ENCODE results near the gene LSR.
"Not testable (repeated sequence)": the region's sequence is repeated elsewhere in the genome, so short reads cannot be mapped to it uniquely, and the experiment has no call there.

LSR gene

DNA sequence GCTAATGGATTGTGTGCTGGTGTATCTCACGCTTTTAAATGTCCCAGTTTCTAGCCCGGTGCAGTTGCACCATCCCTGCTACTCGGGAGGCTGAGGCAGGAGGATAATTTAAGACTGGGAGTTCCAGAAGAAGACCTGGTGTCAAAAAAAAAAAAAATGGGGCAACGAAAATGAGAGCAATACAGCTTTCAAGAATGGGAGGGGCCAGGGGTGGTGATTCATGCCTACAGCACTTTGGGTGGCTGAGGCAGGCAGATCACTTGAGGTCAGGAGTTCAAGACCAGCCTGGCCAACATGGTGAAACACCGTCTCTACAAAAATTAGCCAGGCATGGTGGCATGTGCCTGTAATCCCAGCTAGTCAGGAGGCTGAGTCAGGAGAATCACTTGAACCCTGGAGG lies 37.3 kb downstream of the LSR start:
- DNase-seq (ENCODE audit: low spot score): not testable (repeated sequence)

GRCh38 chr19:35287713-35288112 lies 38.9 kb downstream of the LSR start:
- no peak for DNase-seq (ENCODE audit: low spot score)

DNA sequence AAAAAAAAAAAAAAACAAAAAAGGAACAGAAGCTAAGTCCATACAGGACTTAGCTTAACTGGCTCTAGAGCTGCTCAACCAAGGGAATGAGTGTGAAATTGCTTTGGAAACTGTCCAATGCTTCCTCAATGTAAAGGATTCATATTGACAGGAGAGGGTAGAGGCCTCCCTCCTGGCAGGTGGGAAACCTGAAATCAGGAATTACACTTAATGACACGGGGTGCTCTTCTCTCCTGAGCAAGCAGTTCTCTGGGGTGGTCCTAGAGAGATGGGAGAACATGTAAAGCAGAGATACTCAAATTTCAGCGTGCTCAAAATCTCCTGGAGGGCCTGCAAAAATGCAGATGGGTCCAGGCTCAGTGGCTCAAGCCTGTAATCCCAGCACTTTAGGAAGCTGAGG lies 39.5 kb downstream of the LSR start:
- no peak for DNase-seq (ENCODE audit: low spot score)

DNA sequence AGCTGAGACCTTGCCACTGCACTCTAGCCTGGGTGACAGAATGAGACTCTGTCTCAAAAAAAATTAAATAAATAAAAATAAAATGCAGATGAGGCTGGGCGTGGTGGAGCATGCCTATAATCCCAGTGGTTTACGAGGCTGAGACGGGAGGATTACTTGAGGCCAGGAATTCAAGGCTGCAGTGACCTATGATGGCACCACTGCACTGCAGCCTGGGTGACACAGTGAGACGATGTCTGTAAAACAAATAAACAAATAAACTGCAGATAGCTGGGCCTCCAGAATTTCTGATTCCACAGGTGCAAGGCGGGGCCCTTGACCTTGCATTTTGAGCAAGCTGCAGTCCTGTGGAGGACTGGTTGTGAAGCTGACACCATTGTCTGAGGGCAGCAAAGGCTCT lies 40.1 kb downstream of the LSR start:
- no peak for DNase-seq (ENCODE audit: low spot score)

DNA sequence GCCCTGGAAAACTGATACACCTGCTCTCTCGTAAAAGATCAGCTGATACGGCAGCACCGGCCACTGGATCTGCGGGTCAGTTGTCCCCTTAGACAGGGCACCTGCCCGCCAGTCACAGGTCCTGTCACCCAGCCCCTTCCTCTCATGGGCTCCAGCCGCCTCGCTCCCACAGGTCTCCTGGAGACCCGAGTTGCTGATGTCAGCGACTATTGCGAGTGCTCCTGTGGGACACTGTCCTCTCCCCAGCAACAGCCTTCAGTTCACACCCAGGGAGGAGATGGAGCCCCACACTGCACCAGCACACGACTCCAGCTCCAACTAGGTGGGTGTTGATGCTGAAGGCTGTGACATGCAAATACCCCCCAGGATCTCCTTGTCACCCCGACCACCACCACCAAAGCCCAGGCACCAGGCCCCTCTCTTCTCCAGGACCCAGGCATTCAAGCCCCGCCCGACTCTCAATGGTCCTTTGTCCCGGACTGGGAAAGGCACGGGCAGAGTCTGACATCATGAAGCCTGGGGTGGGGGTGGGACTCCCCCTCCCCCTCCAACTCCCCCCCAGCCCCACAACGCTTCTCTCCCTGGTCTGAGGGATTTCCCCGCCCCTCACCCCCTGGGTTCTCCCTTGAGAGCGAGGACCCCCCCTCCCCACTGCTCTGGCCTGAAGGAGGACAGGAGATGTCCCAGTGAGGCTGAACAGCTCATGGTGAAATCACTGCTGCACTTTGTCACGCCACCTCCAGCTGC lies 41.8 kb downstream of the LSR start:
- DNase-seq (ENCODE audit: low spot score): no peak

- no peak for DNase-seq (ENCODE audit: low spot score)
Observed at GRCh38 chr19:35291259-35291658, 42.5 kb downstream of the LSR start.

DNA sequence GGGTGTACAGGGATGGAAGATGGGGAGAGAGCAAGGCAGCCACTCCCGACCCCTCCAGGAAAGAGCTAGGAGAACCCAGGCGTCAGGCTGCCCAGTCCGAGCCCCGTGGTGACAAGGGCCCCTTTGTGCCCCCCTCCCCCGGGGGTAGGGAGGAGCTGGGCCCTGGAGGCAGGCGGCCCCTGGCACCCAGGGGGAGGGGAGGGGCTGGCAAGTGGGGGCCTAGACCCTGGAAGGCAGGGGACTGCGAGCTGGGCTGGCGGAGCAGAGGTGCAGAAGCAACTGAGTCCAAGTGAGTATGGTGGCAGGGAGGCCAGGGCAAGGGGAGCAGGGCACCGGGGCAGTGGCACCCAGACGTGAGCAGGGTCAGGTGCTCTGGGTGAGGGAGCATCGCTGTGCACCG lies 43.1 kb downstream of the LSR start, which contains the start of gene MAG:
Gene MAG, plus strand, starts transcription at position 246 of the 400 bp plus-strand sequence. CDS start 3,248 bp downstream, outside the sequence.
- DNase-seq (ENCODE audit: low spot score): no peak

DNA sequence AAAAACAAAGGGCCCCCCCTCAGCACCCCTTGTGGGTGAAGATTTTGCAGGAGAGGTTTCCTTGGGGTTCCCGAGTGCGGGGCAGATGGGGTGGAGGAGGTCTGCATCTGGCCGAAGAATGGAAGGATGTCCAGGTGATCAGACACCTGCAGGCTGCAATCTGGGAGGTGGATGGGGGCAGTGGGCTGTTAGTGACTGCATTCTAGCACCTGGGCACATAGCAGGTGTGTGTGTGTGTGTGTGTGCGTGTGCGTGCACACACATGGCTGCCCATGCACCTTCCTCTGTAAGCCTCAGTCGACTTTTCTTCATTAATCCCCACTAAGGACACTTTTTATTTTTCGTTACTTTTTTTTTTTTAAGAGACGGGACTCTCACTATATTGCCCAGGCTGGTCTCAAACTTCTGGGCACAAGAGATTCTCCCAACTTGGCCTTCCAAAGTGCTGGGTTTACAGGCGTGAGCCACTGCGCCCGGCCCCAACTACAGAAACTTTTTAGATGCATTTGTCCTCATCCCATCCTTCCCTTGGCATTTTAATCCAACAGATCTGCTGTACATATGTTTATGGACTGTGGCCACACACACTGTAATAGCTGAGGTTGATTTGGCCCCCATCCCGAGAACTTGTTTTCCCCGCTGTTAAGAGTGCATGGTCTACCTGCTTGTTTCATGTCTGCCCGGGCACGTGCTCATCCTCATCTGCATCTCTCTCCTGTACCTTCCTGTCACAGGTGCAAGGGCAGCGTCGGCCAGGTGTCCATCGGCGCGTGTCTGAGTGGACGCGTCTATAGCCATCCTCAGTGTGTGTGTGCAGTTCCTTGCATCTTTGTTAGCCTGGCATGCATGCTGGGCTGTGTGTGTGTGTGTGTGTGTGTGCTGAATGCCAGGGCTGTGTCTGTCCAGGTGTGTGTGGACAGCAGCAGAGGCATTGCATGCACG lies 43.9 kb downstream of the LSR start:
- no peak for DNase-seq (ENCODE audit: low spot score)

DNA sequence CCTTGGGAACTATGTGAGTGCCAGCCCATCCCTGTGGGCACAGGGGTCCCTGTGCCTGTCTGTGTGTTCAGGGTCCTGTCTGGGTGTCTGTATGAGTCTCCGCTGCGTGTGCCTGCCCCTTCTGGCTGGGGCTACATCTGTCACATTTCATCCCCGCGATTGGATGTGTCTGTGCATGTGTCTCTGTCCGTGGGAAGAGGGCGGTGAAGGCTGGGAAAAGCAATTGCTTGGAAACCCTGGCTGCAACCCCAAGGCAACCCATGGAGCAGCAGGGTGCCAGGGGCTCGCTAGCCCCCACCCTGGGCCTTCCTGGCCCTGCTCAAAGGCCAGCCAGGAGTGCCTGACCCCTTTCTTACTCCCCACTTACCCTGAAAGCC lies 44.5 kb downstream of the LSR start:
- no peak for DNase-seq (ENCODE audit: low spot score)

DNA sequence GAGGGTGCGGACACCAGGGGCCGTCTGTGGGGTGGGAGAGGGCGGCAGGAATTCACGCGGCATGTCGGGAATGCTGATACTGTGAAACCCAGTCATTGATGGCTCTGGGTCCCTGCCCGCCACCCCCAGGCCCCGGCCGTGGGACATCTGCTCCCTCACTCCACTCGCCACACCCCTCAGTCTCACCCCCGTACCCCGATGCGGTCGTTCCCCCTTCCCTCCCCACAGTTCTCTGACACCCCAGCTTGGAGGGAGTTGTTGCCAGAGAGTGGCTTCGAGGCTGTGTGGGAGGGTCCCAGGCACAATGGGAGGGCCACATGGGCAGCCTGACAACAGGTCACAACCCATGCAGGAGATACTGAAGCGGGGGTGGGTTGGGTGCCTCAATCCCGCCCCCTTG lies 45.0 kb downstream of the LSR start:
- no peak for DNase-seq (ENCODE audit: low spot score)

DNA sequence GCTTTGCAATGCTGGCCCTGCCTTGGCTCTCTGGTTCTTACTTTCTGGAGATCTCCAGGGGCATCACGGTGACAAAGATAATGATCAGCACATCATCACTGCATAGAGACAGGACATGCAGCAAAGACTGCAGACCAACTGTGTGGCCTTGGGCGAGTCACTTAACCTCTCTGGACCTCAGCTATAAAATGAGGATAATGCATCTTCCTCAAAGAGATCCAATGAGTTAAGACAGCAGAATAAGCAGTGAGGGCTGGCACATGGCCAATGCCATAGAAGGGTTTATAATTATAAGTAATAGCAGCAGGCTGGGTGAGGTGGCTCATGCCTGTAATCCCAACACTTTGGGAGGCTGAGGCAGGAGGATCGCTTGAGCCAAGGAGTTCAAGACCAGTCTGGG lies 45.5 kb downstream of the LSR start:
- DNase-seq (ENCODE audit: low spot score): no peak

DNA sequence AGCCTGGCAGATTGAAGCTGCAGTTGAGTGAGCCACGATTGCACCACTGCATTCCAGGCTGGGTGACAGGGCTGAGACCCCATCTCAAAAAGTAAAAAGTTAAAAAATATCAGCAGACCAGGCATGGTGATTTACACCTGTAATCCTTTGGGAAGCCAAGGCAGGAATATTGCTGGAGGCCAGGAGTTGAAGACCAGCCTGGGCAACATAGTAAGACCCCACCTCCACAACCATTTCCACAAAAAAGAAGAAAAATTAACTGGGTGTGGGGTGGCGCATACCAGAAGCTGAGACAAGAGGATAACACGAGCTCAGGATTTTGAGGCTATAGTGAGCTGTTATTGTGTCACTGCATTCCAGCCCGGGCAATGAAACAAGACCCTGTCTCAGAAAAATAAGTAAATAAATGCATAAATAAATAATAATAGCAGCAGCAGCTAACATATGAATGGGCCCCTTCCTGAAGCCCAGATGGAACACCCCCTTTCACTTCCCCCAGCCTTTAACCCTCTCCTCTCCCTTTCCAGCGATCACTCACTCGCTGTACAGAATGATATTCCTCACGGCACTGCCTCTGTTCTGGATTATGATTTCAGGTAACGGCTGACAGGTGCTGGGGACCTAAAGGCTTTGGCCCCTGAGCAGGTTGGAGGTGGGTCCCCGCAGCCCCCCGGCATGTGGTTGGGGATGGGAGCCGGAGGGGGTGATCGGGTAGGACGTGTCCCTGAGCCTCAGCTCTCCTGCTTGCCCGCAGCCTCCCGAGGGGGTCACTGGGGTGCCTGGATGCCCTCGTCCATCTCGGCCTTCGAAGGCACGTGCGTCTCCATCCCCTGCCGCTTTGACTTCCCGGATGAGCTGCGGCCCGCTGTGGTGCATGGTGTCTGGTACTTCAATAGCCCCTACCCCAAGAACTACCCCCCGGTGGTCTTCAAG lies 46.3 kb downstream of the LSR start:
- no peak for DNase-seq (ENCODE audit: low spot score)

- no peak for DNase-seq (ENCODE audit: low spot score)
Observed at GRCh38 chr19:35295792-35296462, 47.1 kb downstream of the LSR start.

GRCh38 chr19:35296644-35297514 lies 48.1 kb downstream of the LSR start:
- no peak for DNase-seq (ENCODE audit: low spot score)

DNA sequence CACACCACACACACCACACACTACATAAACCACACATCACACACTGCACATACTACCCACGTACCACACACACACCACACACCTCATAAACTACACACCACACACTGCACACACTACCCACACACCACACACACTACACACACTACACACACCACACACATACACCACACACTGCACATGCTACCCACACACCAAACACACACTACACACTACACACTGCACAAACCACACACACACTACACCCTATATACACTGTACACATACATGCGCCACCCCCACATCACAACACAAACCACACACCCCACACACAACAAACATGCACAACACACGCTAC lies 48.7 kb downstream of the LSR start:
- DNase-seq (ENCODE audit: low spot score): no peak

DNA sequence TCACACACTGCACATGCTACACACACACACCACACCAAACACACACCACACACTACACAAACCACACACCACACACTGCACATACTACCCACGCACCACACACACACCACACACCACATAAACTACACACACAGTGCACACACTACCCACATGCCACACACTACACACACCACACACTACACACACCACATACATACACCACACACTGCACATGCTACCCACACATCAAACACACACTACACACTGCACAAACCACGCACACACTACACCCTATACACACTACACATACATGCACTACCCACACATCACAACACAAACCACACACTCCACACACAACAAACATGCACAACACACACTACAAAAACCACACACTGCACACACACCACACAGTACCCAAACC lies 49.1 kb downstream of the LSR start:
- DNase-seq (ENCODE audit: low spot score): no peak

- DNase-seq (ENCODE audit: low spot score): no peak
Observed at GRCh38 chr19:35298561-35298972, 49.8 kb downstream of the LSR start.

DNA sequence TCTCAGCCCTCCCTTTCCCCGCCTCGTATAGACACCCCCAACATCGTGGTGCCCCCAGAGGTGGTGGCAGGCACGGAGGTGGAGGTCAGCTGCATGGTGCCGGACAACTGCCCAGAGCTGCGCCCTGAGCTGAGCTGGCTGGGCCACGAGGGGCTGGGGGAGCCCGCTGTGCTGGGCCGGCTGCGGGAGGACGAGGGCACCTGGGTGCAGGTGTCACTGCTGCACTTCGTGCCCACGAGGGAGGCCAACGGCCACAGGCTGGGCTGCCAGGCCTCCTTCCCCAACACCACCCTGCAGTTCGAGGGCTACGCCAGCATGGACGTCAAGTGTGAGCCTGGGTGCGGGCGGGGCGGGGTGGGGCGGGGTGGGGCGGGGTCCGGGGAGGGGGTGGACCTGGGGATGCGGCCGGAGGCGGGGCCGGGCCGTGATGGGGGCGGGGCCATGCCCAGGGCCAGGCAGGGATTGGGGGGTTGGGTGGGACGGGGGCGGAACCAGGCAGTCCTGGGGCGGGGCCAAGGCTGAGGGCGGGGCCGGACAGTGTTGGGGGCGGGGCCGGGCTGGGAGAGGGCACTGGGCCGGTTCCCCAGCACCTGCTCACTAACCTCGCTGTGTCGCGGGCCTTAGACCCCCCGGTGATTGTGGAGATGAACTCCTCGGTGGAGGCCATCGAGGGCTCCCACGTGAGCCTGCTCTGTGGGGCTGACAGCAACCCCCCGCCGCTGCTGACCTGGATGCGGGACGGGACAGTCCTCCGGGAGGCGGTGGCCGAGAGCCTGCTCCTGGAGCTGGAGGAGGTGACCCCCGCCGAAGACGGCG lies 50.9 kb downstream of the LSR start:
- no peak for DNase-seq (ENCODE audit: low spot score)

DNA sequence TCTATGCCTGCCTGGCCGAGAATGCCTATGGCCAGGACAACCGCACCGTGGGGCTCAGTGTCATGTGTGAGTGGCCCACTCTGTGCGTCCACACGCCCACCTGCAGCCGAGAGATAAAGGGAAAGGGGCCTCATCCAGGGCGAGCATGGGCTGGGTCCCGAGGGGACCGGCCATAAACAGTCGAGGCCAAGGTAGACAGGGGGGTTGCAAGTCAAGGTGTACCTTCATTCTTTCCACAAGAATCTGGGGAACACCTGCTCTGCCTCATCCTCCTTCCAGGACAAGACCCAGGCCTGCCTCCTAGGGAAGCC lies 51.5 kb downstream of the LSR start:
- DNase-seq (ENCODE audit: low spot score): no peak

DNA sequence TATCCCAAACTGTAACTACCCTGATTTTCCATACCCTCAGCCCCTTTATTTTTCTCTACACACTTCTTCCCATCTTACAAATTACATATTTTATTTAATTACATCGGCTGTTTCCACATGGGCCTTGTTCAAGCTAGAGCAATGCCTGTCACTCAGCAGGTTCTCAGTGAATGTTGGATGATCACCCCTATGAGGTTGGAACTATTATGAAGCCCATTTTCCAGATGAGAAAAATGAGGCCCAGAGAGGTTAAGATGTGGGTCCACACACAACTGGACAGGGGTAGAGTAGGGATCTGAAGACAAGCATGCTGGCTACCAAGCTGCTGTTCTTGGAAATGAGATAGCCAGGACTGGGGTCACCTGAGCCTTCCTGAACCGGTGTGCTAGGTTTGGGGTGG lies 53.2 kb downstream of the LSR start:
- DNase-seq (ENCODE audit: low spot score): no peak

Measured in HuH-7.5 (cell line).